ENCODE data around the gene MED16. TPM values are rescaled to one million over a fixed set of nuclear protein-coding genes. Genes with fewer than 3 reads are reported as not detected.

The MED16 gene
- total RNA-seq, 1 donor from 2014 or later, result 41.4 TPM

- Histone ChIP-seq H3K4me2 (ENCODE audit: low read length) (no peak overlapping the region), H3K9ac (ENCODE audit: low read length) (no peak overlapping the region), H3K27me3 (ENCODE audit: insufficient read depth, low read length) (no peaks in the 10 kb centered on the region), H3K27ac (ENCODE audit: low read depth, low read length) (no peak overlapping the region), H3K4me3 (ENCODE audit: insufficient read depth, low read depth, low read length) (no peak overlapping the region), H3K4me1 (ENCODE audit: insufficient read depth, low read length) (peaks cover 36% of the 10 kb centered on the region), H3K9me3 (ENCODE audit: insufficient read depth, low read depth, low read length) (no peaks in the 10 kb centered on the region), H2AFZ (ENCODE audit: low read depth, low read length) (no peak overlapping the region), H3K36me3 (ENCODE audit: insufficient read depth, low read length) (no peaks in the 10 kb centered on the region), H3K79me2 (ENCODE audit: insufficient read depth, low read length) (peaks cover 47% of the 10 kb centered on the region), H4K20me1 (ENCODE audit: insufficient read depth, low read length) (peaks cover 15% of the 10 kb centered on the region)
- Mint-ChIP-seq H3K4me1 (ENCODE audit: low read depth, unreplicated experiment) (peaks cover 7% of the 10 kb centered on the region), H3K36me3 (ENCODE audit: low read depth, unreplicated experiment) (peaks cover 6% of the 10 kb centered on the region), H3K27ac (ENCODE audit: unreplicated experiment) (no peak overlapping the region), H3K9me3 (ENCODE audit: unreplicated experiment) (no peaks in the 10 kb centered on the region), H3K4me3 (ENCODE audit: unreplicated experiment) (no peak overlapping the region), H3K27me3 (ENCODE audit: low read depth, unreplicated experiment) (no peaks in the 10 kb centered on the region)
- no peak for DNase-seq (ENCODE audit: low read depth)
- TF ChIP-seq CTCF (IDR thresholded peaks at IDR 0.05; ENCODE audit: insufficient read depth, low read depth, low read length) (no peak), EZH2 (IDR thresholded peaks at IDR 0.05; ENCODE audit: insufficient read depth, low read length) (no peak)
- no peak for FAIRE-seq
Observed at GRCh38 chr19:929891-930258, 36.9 kb upstream of the MED16 start.

GRCh38 chr19:929203-929890, 36.4 kb upstream of the MED16 start:
- Histone ChIP-seq H3K79me2 (ENCODE audit: insufficient read depth, low read length) (peaks cover 44% of the 10 kb centered on the region), H3K9me3 (ENCODE audit: insufficient read depth, low read depth, low read length) (no peaks in the 10 kb centered on the region), H3K9ac (ENCODE audit: low read length) (no peak overlapping the region), H3K27me3 (ENCODE audit: insufficient read depth, low read length) (no peaks in the 10 kb centered on the region), H2AFZ (ENCODE audit: low read depth, low read length) (no peak overlapping the region), H3K4me3 (ENCODE audit: insufficient read depth, low read depth, low read length) (no peak overlapping the region), H3K36me3 (ENCODE audit: insufficient read depth, low read length) (no peaks in the 10 kb centered on the region), H4K20me1 (ENCODE audit: insufficient read depth, low read length) (peaks cover 15% of the 10 kb centered on the region), H3K4me1 (ENCODE audit: insufficient read depth, low read length) (peaks cover 35% of the 10 kb centered on the region), H3K27ac (ENCODE audit: low read depth, low read length) (no peak overlapping the region), H3K4me2 (ENCODE audit: low read length) (no peak overlapping the region)
- Mint-ChIP-seq H3K27me3 (ENCODE audit: low read depth, unreplicated experiment) (no peaks in the 10 kb centered on the region), H3K4me1 (ENCODE audit: low read depth, unreplicated experiment) (peaks cover 7% of the 10 kb centered on the region), H3K27ac (ENCODE audit: unreplicated experiment) (no peak overlapping the region), H3K4me3 (ENCODE audit: unreplicated experiment) (no peak overlapping the region), H3K36me3 (ENCODE audit: low read depth, unreplicated experiment) (peaks cover 6% of the 10 kb centered on the region), H3K9me3 (ENCODE audit: unreplicated experiment) (no peaks in the 10 kb centered on the region)
- TF ChIP-seq CTCF (IDR thresholded peaks at IDR 0.05; ENCODE audit: insufficient read depth, low read depth, low read length) (no peak), EZH2 (IDR thresholded peaks at IDR 0.05; ENCODE audit: insufficient read depth, low read length) (no peak)
- no peak for FAIRE-seq
- no peak for DNase-seq (ENCODE audit: low read depth)

GRCh38 chr19:928471-929202, 35.6 kb upstream of the MED16 start:
- peaks cover 6% of the 10 kb centered on the region for H3K36me3 Mint-ChIP-seq (ENCODE audit: low read depth, unreplicated experiment)
- Histone ChIP-seq H3K27ac (ENCODE audit: low read depth, low read length) (no peak overlapping the region), H3K36me3 (ENCODE audit: insufficient read depth, low read length) (no peaks in the 10 kb centered on the region), H3K79me2 (ENCODE audit: insufficient read depth, low read length) (peaks cover 37% of the 10 kb centered on the region), H3K4me3 (ENCODE audit: insufficient read depth, low read depth, low read length) (no peak overlapping the region), H3K9me3 (ENCODE audit: insufficient read depth, low read depth, low read length) (no peaks in the 10 kb centered on the region), H4K20me1 (ENCODE audit: insufficient read depth, low read length) (peaks cover 15% of the 10 kb centered on the region), H2AFZ (ENCODE audit: low read depth, low read length) (no peak overlapping the region), H3K27me3 (ENCODE audit: insufficient read depth, low read length) (no peaks in the 10 kb centered on the region), H3K9ac (ENCODE audit: low read length) (no peak overlapping the region), H3K4me2 (ENCODE audit: low read length) (no peak overlapping the region), H3K4me1 (ENCODE audit: insufficient read depth, low read length) (peaks cover 27% of the 10 kb centered on the region)
- no peak overlapping the region for H3K27ac Mint-ChIP-seq (ENCODE audit: unreplicated experiment)
- peaks cover 5% of the 10 kb centered on the region for H3K4me1 Mint-ChIP-seq (ENCODE audit: low read depth, unreplicated experiment)
- H3K27me3 Mint-ChIP-seq (ENCODE audit: low read depth, unreplicated experiment), result no peaks in the 10 kb centered on the region
- DNase-seq (ENCODE audit: low read depth) (no peak), FAIRE-seq (no peak)
- H3K4me3 Mint-ChIP-seq (ENCODE audit: unreplicated experiment), result peak overlapping the region; percentile 79
- no peaks in the 10 kb centered on the region for H3K9me3 Mint-ChIP-seq (ENCODE audit: unreplicated experiment)
- TF ChIP-seq EZH2 (IDR thresholded peaks at IDR 0.05; ENCODE audit: insufficient read depth, low read length), result no peak
- TF ChIP-seq CTCF (IDR thresholded peaks at IDR 0.05; ENCODE audit: insufficient read depth, low read depth, low read length), result no peak

Measured in astrocyte (in vitro differentiated cells and primary cell).